Measurements from ENCODE around the gene SELENOI. TPM values are rescaled to one million over a fixed set of nuclear protein-coding genes. Genes with fewer than 3 reads are reported as not detected.
"Not testable (repeated sequence)": the region's sequence is repeated elsewhere in the genome, so short reads cannot be mapped to it uniquely, and the experiment has no call there.

Gene SELENOI
- total RNA-seq, 2 donors from 2014 or later = 10.4 to 31.3 TPM

DNA sequence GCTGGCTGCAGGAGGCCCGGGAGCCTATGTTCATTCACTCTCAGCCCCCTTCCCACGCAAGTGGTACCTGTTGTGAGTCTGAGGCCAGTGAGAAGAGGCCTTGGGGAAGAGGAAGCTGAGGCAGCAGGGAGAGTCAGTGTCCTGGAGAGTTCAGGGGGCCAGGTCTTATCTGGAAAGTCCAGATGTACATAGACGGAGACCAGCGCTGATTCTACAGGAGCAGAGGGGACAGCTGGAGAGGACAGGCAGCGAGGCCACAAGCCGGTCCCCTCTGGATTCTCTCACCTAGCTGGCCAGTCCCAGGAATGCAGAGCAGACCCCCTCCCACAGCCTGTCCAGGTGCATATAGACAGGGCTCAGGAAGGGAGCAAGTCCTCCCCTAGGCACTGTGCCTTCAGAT, 29.1 kb upstream of the SELENOI start:
- ATAC-seq = no peak
- intact Hi-C loops (cut with DNase I) = no loop called here

DNA sequence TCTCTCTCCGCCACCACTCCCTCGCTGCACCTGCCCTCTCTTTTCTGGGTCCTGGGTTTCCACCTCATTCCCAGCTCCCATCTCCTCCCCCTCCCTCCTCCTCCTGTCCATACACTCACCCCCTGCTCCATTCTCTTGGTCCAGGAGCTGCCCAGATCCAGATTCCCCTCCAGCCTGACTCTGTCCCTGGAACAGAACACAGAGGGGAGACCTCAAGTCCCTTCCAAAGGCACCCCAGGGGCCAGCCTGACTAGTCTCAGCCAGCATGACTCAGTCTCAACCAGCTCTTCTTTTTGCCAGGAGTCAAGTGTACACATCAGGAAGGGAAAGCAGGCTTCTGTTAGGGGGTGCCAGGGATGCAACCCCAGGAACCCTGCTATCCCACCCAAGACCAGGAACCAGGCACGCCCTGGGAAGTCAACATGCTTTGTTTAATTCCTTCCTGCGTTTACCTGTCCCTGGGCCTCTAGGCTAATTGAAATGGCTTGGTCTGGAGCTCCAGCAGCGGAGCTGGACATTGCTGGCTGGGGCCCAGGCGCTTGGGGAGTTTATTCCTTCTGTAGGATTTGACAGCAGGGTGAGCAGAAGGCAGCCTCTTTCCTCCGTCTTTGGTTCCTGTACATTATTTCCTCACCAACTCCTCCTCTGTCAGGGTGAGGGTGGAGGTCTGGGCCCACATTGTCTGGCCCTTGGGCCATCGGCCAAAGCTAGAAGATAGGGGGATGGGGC, 28.4 kb upstream of the SELENOI start:
- ATAC-seq = no peak
- Histone ChIP-seq H3K27ac (no peak overlapping the region), H3K27me3 (no peaks in the 10 kb centered on the region), H3K4me1 (no peaks in the 10 kb centered on the region), H3K4me3 (no peak overlapping the region), H3K9me3 (no peaks in the 10 kb centered on the region), H3K36me3 (replicated peaks in 1 of 2; ENCODE audit: insufficient read depth in 1 of 2, low read depth in 2 of 2) (no peaks in the 10 kb centered on the region)
- 77 to 84% methylated on average over 8 of the region's 8 CpGs for WGBS, 2 donors
- no peak for DNase-seq
- intact Hi-C loops (cut with DNase I) = no loop called here
- TF ChIP-seq POLR2A (IDR thresholded peaks at IDR 0.05) = no peak
- TF ChIP-seq, protein P1, sequence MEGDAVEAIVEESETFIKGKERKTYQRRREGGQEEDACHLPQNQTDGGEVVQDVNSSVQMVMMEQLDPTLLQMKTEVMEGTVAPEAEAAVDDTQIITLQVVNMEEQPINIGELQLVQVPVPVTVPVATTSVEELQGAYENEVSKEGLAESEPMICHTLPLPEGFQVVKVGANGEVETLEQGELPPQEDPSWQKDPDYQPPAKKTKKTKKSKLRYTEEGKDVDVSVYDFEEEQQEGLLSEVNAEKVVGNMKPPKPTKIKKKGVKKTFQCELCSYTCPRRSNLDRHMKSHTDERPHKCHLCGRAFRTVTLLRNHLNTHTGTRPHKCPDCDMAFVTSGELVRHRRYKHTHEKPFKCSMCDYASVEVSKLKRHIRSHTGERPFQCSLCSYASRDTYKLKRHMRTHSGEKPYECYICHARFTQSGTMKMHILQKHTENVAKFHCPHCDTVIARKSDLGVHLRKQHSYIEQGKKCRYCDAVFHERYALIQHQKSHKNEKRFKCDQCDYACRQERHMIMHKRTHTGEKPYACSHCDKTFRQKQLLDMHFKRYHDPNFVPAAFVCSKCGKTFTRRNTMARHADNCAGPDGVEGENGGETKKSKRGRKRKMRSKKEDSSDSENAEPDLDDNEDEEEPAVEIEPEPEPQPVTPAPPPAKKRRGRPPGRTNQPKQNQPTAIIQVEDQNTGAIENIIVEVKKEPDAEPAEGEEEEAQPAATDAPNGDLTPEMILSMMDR (IDR thresholded peaks at IDR 0.05) = no peak

More for the DNA sequence above, 29.1 kb upstream of the SELENOI start:
- Histone ChIP-seq H3K4me1 (no peaks in the 10 kb centered on the region), H3K4me3 (no peak overlapping the region), H3K27ac (no peak overlapping the region), H3K27me3 (no peaks in the 10 kb centered on the region), H3K9me3 (no peaks in the 10 kb centered on the region), H3K36me3 (replicated peaks in 1 of 2; ENCODE audit: insufficient read depth in 1 of 2, low read depth in 2 of 2) (no peaks in the 10 kb centered on the region)
- WGBS, 2 donors = 79 to 85% methylated on average over 6 of the region's 6 CpGs
- no peak for DNase-seq
- TF ChIP-seq POLR2A (IDR thresholded peaks at IDR 0.05) = no peak
- TF ChIP-seq, protein P1 (IDR thresholded peaks at IDR 0.05) = no peak

DNA sequence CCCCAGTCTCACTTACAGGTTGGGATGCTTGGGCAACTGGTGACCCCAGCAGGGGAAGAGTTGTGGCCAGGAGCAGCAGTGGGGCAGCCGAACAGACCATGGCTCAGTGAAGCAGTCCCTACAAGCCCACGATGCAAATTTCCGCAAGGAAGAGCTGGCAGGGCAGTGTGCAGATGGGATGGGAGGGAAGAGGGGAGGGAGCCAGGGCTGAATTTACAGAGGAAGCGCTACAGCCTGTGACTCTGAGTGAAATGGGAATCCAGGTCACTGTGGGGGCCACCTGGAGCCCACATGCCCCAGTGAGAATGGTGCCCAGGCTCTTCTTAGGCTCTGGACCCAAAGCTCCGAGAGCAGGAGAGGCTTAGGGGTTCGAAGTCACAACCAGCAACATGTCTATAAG, 27.0 kb upstream of the SELENOI start:
- H3K4me3 ChIP-seq = no peak overlapping the region
- H3K36me3 ChIP-seq (replicated peaks in 1 of 2; ENCODE audit: insufficient read depth in 1 of 2, low read depth in 2 of 2) = no peaks in the 10 kb centered on the region
- WGBS, 2 donors = 55 to 56% methylated on average over 4 to 6 of the region's 6 CpGs
- ATAC-seq (no peak), DNase-seq (no peak)
- intact Hi-C loops (cut with DNase I) = no loop called here
- H3K9me3 ChIP-seq = no peaks in the 10 kb centered on the region
- no peak for TF ChIP-seq POLR2A (IDR thresholded peaks at IDR 0.05)
- TF ChIP-seq, protein P1 (IDR thresholded peaks at IDR 0.05) = no peak
- H3K27ac ChIP-seq = no peak overlapping the region
- no peaks in the 10 kb centered on the region for H3K27me3 ChIP-seq
- no peaks in the 10 kb centered on the region for H3K4me1 ChIP-seq

DNA sequence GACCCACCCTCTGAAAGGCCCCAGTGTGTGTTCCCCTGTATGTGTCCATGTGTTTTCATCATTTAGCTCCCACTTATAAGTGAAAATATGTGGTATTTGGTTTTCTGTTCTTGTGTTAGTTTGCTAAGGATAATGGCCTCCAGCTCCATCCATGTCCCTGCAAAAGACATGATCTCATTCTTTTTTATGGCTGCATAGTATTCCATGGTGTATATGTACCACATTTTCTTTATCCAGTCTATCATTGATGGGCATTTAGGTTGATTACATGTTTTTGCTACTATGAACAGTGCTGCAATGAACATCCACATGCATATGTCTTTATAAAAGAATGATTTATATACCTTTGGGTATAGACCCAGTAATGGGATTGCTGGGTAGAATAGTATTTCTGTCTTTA, 21.5 kb upstream of the SELENOI start:
- H3K27me3 ChIP-seq; H3K27ac ChIP-seq; H3K36me3 ChIP-seq (replicated peaks in 1 of 2; ENCODE audit: insufficient read depth in 1 of 2, low read depth in 2 of 2); H3K4me3 ChIP-seq; H3K9me3 ChIP-seq; ATAC-seq; intact Hi-C loops (cut with DNase I); H3K4me1 ChIP-seq; DNase-seq: not testable (repeated sequence)

DNA sequence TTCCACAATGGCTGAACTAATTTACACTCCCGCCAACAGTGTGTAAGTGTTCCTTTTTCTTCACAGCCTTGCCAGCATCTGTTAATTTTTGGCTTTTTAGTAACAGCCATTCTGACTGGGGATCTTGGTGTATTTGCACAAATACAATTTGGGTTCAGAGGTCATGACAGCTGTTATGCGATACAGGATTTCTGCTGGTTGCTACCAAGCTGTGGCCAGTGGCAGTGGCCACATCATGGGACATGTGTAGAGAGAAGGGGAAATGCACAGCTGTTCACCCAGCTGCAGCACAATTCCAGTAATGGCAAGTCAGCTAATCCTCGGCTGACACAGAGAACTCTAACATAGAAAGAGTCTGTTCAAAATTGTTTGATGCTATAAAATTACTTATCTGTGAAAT, 21.0 kb upstream of the SELENOI start:
- no peak overlapping the region for H3K27ac ChIP-seq
- WGBS, 2 donors = 28 to 60% methylated on average over 3 of the region's 3 CpGs
- no peaks in the 10 kb centered on the region for H3K9me3 ChIP-seq
- no peaks in the 10 kb centered on the region for H3K36me3 ChIP-seq (replicated peaks in 1 of 2; ENCODE audit: insufficient read depth in 1 of 2, low read depth in 2 of 2)
- H3K27me3 ChIP-seq = no peaks in the 10 kb centered on the region
- TF ChIP-seq, protein P1 (IDR thresholded peaks at IDR 0.05) = no peak
- no peak for TF ChIP-seq POLR2A (IDR thresholded peaks at IDR 0.05)
- DNase-seq = no peak
- H3K4me1 ChIP-seq = peaks cover 2% of the 10 kb centered on the region
- no peak overlapping the region for H3K4me3 ChIP-seq
- ATAC-seq = no peak
- intact Hi-C loops (cut with DNase I) = no loop called here

All from body of pancreas (tissue), 4 donors.